BE2C (cell line): ENCODE data around the gene PLXNB2.

Source experiments
- DNase-seq: peaks from one replicate; pipeline ENCODE4 v3.0.0-alpha.2; 2020
- H3K27me3 ChIP-seq: fragments of 250-450 bp; sonication (Bioruptor Pico); 2 replicates; pipeline ENCODE4 v1.5.1; 2020; ENCODE audit warnings: mild to moderate bottlenecking
- H3K36me3 ChIP-seq: fragments of 250-450 bp; sonication (Bioruptor Pico); 2 replicates; pipeline ENCODE4 v1.5.1; 2020; ENCODE audit warnings: mild to moderate bottlenecking
- H3K4me1 ChIP-seq: fragments of 250-450 bp; sonication (Bioruptor Pico); 2 replicates; pipeline ENCODE4 v1.5.1; 2020
- H3K4me3 ChIP-seq: 2 replicates; pipeline ENCODE4 v1.5.1; 2011; ENCODE audit warnings: low read depth, low read length
- H3K9me3 ChIP-seq: fragments of 250-450 bp; sonication (Bioruptor Pico); 2 replicates; pipeline ENCODE4 v1.5.1; 2020
- CTCF ChIP-seq: IDR thresholded peaks from 2 replicates; pipeline ENCODE4 v1.5.1; 2012; ENCODE audit warnings: mild to moderate bottlenecking, low read depth, low read length

The PLXNB2 gene

DNA sequence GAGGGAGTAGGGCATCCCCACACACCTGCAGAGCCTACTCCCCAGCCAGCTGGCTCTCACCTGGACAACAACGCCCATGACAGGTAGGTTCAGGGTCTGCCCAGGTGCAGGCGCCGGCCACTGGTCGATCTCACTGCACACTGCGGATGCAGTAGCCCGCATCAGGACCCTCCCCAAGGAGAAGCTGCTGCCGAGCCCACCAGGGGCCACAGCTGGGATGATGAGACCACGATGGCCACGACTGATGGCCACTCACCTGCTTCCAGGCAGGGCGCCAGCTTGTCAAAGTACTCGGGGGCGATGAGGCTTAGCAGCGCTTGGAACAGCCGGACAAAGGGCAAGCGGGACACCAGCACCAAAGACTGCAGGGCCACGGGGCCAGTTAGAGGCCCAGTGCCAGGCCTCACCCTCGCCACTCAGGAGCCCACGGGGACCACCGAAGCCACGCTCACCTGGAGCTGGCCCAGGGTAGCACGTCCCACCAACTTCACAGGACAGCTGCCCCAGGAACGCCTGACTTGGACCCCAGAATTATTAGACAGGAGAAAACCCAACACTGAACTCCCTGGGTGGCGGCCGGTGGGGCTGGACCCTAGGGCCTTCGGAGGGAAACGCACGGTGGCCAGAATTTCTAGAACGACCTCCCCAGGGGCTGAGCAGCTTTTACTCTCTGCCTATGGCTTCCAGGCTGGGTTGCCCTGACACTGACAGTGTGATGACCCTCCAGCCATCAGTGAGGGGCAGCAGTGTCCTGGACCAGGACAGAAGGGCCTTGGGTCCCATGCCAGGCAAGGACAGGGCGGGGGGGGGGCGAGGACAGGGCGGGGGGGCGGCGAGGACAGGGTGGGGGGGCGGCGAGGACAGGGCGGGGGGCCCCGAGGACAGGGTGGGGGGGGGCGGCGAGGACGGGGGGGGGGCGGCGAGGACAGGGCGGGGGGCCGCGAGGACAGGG lies 8.9 kb upstream of the PLXNB2 start:
- no peak overlapping the region for H3K4me3 ChIP-seq
- TF ChIP-seq CTCF, result no peak
- no peaks in the 10 kb centered on the region for H3K9me3 ChIP-seq
- H3K4me1 ChIP-seq, result peaks cover 9% of the 10 kb centered on the region
- H3K27me3 ChIP-seq, result no peaks in the 10 kb centered on the region
- no peaks in the 10 kb centered on the region for H3K36me3 ChIP-seq
- DNase-seq, result peak; percentile 7

GRCh38 chr22:50315289-50316113 lies 8.1 kb upstream of the PLXNB2 start:
- TF ChIP-seq CTCF, result no peak
- Histone ChIP-seq H3K4me3 (no peak overlapping the region), H3K27me3 (no peaks in the 10 kb centered on the region), H3K36me3 (no peaks in the 10 kb centered on the region), H3K4me1 (peaks cover 9% of the 10 kb centered on the region), H3K9me3 (no peaks in the 10 kb centered on the region)
- peak; percentile 11 for DNase-seq

GRCh38 chr22:50314455-50315288 lies 7.2 kb upstream of the PLXNB2 start:
- Histone ChIP-seq H3K36me3 (no peaks in the 10 kb centered on the region), H3K4me3 (no peak overlapping the region), H3K27me3 (no peaks in the 10 kb centered on the region), H3K9me3 (no peaks in the 10 kb centered on the region), H3K4me1 (peaks cover 15% of the 10 kb centered on the region)
- TF ChIP-seq CTCF, result no peak
- peak; percentile 19 for DNase-seq

DNA sequence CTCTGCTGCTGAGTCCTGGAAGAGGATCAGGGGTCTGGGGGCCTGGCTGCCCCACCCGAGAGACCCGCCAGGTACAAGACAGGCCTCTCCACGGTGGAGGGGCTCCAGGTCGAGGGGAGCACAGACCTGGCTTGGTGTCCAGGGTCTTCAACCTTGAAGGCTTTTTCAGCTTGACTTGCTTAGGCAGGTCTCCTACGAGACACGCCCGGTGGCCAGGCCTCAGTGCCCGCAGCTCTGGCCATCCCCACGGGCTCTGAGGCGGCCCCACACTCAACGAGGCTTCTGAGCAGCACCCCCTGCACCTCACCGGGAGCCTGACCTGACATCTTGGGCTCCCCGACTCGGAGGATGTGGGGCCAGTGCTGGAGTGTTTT lies 6.6 kb upstream of the PLXNB2 start:
- H3K4me3 ChIP-seq, result no peak overlapping the region
- H3K27me3 ChIP-seq, result no peaks in the 10 kb centered on the region
- H3K4me1 ChIP-seq, result peaks cover 20% of the 10 kb centered on the region
- no peaks in the 10 kb centered on the region for H3K36me3 ChIP-seq
- no peaks in the 10 kb centered on the region for H3K9me3 ChIP-seq
- peak; percentile 7 for DNase-seq
- no peak for TF ChIP-seq CTCF

DNA sequence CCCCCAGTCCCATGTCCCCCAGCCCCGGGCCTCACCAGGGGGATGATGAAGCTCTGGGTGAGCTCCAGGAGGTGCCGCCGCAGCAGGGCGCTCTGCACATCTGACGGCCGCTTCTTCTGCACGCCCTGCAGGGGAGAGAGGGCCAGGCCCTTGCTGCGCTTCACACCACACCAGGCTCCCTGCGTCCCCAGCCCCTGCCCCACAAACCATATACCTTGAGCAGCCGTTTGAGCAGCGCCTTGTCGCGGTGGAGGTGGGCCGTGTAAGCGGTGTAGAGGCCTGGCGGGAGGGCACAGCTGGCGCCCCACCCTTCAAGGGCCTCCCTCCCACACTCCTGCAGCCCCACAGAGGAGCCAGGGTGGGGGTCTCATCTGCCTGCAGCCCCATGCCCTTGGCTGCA lies 6.2 kb upstream of the PLXNB2 start:
- peak; percentile 26 for DNase-seq
- Histone ChIP-seq H3K4me1 (peaks cover 20% of the 10 kb centered on the region), H3K36me3 (no peaks in the 10 kb centered on the region), H3K27me3 (no peaks in the 10 kb centered on the region), H3K4me3 (no peak overlapping the region), H3K9me3 (no peaks in the 10 kb centered on the region)
- TF ChIP-seq CTCF, result no peak
